Fibroblast of gingiva (primary cell): ENCODE results near the gene NOTCH2NLA.
"Not testable (repeated sequence)": the region's sequence is repeated elsewhere in the genome, so short reads cannot be mapped to it uniquely, and the experiment has no call there.

Experiments
- DNase-seq: peaks from one replicate; pipeline ENCODE4 v3.0.0-alpha.2; 2011; ENCODE audit warnings: low read depth

Gene NOTCH2NLA

DNA sequence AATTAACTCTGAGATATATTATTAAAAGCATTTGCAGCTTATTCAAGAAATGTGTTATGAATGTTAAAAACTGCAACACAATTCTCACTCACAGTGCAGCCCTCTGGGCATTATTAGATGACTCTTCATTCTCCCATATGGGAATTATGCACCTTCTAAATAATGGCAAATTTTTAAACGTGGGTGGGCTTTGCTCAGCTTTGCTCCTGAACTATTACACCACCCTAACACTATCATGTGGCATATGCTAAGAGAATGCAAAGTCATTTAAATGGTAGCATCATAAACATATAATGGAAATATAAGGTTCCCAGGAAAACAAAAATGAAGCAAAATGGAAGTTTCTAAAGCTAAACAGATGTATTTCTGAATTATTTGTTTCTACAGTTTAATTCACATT, 61.5 kb downstream of the NOTCH2NLA start:
- DNase-seq = not testable (repeated sequence)

DNA sequence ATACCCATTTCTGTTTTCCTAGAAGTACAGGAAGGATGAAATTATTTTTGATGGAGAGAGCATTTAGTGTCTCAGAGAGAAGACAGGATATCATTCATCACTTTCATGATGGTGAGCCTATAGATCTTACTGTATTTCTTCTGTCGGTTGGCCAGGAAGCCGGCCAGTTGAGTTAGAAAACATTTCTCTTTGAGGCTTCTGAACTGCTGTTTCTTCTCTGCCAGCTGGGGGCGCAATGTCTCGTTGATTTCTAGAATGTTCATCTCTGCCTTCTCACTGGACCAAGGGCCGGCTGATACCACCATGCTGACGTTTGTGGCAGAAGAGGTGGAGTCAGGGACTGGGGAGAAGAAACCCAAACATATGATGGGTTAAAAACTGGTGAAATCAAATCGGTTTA, 84.4 kb downstream of the NOTCH2NLA start, which contains the start of gene NBPF10:
NBPF10 (minus strand) TSS at position 340 of the 400 bp plus-strand sequence; CDS start at position 305, 35 bp downstream.
- not testable (repeated sequence) for DNase-seq
